ENCODE measurements around the gene PAGR1. TPM values are rescaled to one million over a fixed set of nuclear protein-coding genes. Genes with fewer than 3 reads are reported as not detected.

The PAGR1 gene
- total and polyA plus RNA-seq, 2 of the 4 experiments (the other 2 are of a cell fraction) = 10.6 to 22.1 TPM

GRCh38 chr16:29831490-29831889 lies 15.5 kb downstream of the PAGR1 start:
- Histone ChIP-seq H3K14ac (replicated peaks; ENCODE audit: low read depth, low read length) (no peak overlapping the region), H2BK15ac (ENCODE audit: low read depth, low read length) (no peak overlapping the region), H3K4me1 (ENCODE audit: control insufficient read depth, insufficient read depth, low read length) (peaks cover 8% of the 10 kb centered on the region), H2BK120ac (ENCODE audit: low read depth, low read length) (no peak overlapping the region), H3K4ac (ENCODE audit: low read depth, low read length) (no peak overlapping the region), H3K36me3 (ENCODE audit: control insufficient read depth, insufficient read depth, low read length) (peaks cover 43% of the 10 kb centered on the region), H3K18ac (ENCODE audit: low read depth, low read length) (no peak overlapping the region), H4K5ac (ENCODE audit: low read depth, low read length) (no peak overlapping the region), H2BK5ac (ENCODE audit: low read depth, low read length, poor library complexity, severe bottlenecking) (no peak overlapping the region), H3K56ac (ENCODE audit: extremely low read depth, insufficient read depth, low read length) (no peak overlapping the region), H3K9me1 (ENCODE audit: insufficient read depth, low read length) (peaks cover 17% of the 10 kb centered on the region), H3K4me2 (ENCODE audit: low read depth, low read length) (no peak overlapping the region), H2AK9ac (replicated peaks; ENCODE audit: low read depth, low read length, poor library complexity) (peak overlapping the region; percentile 28), H2AK5ac (ENCODE audit: low read depth, low read length) (no peak overlapping the region), H2BK20ac (ENCODE audit: low read depth, low read length) (no peak overlapping the region), H3K9me3 (ENCODE audit: control insufficient read depth, insufficient read depth, low read length) (no peaks in the 10 kb centered on the region), H3K9ac (ENCODE audit: low read depth, low read length) (no peak overlapping the region), H2AFZ (replicated peaks; ENCODE audit: low read length, poor library complexity) (no peak overlapping the region), H4K8ac (ENCODE audit: low read depth in 2 of 2, low read length in 2 of 2) (no peak overlapping the region), H3K27ac (ENCODE audit: insufficient read depth, low read length) (no peak overlapping the region), H3K27me3 (ENCODE audit: control insufficient read depth, insufficient read depth, low read length) (no peaks in the 10 kb centered on the region), H3K4me3 (ENCODE audit: insufficient read depth, low read depth, low read length) (no peak overlapping the region), H3K79me1 (ENCODE audit: low read depth in 1 of 2, low read length in 2 of 2) (peaks cover 37 to 76% of the 10 kb centered on the region in 2 experiments), H4K91ac (ENCODE audit: insufficient read depth, low read depth, low read length) (no peak overlapping the region), H4K20me1 (ENCODE audit: insufficient read depth, low read length) (peaks cover 23% of the 10 kb centered on the region; the same call in 1 of the 2 replicates), H3K23ac (ENCODE audit: low read depth, low read length) (no peak overlapping the region)
- no TSS peak for BruUV-seq (replicated peaks)
- dilution Hi-C loops (cut with HindIII; ENCODE audit: low sequenced_read_pairs, unreplicated experiment) (no loop called here), intact Hi-C loops (cut with micrococcal nuclease) (no loop called here), in situ Hi-C loops (cut with MboI; ENCODE audit: low sequenced_read_pairs) (no loop called here)
- POLR2A ChIA-PET (ENCODE audit: unreplicated experiment) = no interaction called here
- DNase-seq = no peak
- CTCF ChIA-PET = no interaction called here
- 100% methylated on average over 1 of the region's 2 CpGs; no CpG with 5 or more reads in 1 of the 2 experiments for WGBS, 2 experiments (ENCODE audit: extremely low coverage in 2 of 2, insufficient read length in 1 of 2)
- no peak for ATAC-seq (ENCODE audit: low read depth)
- no peak for TF ChIP-seq POLR2A (IDR thresholded peaks at IDR 0.05; ENCODE audit: low read depth, low read length)
- no peak for TF ChIP-seq CTCF (conservative IDR thresholded peaks at IDR 0.05; ENCODE audit: low read depth, low read length)
- TF ChIP-seq MAFK (IDR thresholded peaks at IDR 0.05; ENCODE audit: low read depth, low read length) = no peak
- no peak for TF ChIP-seq FOS (IDR thresholded peaks at IDR 0.05; ENCODE audit: low read depth, low read length)
- TF ChIP-seq USF2 (IDR thresholded peaks at IDR 0.05; ENCODE audit: low read depth, low read length) = no peak
- TF ChIP-seq NFE2L2 (IDR thresholded peaks at IDR 0.05; ENCODE audit: low read depth, low read length) = no peak
- TF ChIP-seq SMC3 (IDR thresholded peaks at IDR 0.05; ENCODE audit: low read depth, low read length) = no peak
- TF ChIP-seq CEBPB (IDR thresholded peaks at IDR 0.05; ENCODE audit: low read depth, low read length) = no peak
- TF ChIP-seq RAD21 (IDR thresholded peaks at IDR 0.05; ENCODE audit: low read length) = no peak
- TF ChIP-seq MXI1 (IDR thresholded peaks at IDR 0.05; ENCODE audit: borderline replicate concordance, low read depth, low read length) = no peak
- TF ChIP-seq BHLHE40 (IDR thresholded peaks at IDR 0.05; ENCODE audit: low read depth, low read length) = no peak
- no peak for TF ChIP-seq MAZ (IDR thresholded peaks at IDR 0.05; ENCODE audit: borderline replicate concordance, low read depth, low read length)
- TF ChIP-seq RFX5 (IDR thresholded peaks at IDR 0.05; ENCODE audit: low read depth, low read length) = no peak
- TF ChIP-seq CHD1 (IDR thresholded peaks at IDR 0.05; ENCODE audit: low read depth, low read length) = no peak
- no peak for TF ChIP-seq ELK1 (IDR thresholded peaks at IDR 0.05; ENCODE audit: borderline replicate concordance, low read depth, low read length)
- no peak for TF ChIP-seq RCOR1 (IDR thresholded peaks at IDR 0.05; ENCODE audit: insufficient replicate concordance, low read length)
